ENCODE results near the gene AQP2.

The AQP2 gene

DNA sequence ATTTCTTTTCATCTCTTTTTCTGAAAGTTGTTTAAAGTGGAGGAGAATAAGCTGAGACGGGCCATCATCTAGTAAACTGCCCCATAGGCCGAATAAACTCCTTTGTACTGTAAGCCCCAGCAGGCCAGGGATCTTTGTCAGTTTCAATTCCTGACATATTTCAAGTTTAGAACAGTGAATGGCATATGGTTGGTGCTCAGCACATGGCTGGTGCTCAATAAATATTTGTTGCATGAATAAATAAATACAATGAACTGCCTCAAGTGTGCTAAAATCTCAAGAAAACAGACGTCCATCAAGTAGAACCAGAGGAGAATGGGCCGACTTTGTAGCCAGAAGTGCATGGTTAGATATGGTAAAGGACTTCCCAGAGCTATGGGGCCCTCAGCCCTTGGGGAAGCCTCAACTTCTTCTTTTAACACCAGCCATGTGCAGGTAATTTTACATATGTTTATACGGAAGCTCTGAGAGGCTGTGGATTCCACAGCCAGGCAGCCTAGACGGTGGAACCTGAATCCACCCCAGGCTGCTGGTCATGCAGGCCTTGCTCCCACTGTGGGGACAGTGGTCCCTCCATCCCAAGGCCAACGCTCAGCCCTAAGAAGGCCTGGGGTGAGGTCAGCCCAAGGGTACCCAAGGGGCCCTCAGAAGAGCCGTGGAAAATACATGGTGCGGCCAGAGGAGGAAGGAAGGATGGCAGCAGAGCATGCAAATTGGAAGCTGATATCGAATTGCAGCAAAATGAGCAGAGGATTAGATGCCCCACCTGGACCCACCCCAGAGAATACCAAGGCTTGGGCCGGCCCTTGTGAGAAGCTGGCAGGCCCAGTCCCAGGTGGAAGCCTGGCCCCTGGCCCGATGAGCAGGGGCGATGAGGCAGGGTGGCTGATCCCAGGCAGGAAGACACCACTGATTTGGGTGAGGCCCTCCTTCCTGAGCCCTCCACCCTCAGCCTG lies 8.7 kb upstream of the AQP2 start:
- no peak for DNase-seq (ENCODE audit: low read depth in 2 of 2)

DNA sequence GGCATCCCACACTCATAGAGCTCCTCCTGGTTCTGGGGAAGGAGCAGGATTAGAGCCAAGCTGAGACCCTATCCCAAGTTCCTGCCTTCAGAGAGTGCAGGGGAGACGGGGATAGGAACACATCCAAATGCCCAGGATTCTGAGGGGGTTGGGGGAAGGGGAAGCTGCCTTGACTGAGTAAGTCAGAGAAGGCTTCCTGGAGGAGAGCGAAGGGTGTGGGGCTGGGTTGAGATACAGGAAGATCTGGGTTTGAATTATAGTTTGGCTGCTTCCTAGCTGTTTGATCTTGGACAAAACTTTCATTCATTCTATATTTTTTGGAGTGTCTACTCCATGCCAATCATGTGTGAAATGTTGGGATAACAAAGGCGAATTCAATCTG lies 8.0 kb upstream of the AQP2 start:
- no peak for DNase-seq (ENCODE audit: low read depth in 2 of 2)

DNA sequence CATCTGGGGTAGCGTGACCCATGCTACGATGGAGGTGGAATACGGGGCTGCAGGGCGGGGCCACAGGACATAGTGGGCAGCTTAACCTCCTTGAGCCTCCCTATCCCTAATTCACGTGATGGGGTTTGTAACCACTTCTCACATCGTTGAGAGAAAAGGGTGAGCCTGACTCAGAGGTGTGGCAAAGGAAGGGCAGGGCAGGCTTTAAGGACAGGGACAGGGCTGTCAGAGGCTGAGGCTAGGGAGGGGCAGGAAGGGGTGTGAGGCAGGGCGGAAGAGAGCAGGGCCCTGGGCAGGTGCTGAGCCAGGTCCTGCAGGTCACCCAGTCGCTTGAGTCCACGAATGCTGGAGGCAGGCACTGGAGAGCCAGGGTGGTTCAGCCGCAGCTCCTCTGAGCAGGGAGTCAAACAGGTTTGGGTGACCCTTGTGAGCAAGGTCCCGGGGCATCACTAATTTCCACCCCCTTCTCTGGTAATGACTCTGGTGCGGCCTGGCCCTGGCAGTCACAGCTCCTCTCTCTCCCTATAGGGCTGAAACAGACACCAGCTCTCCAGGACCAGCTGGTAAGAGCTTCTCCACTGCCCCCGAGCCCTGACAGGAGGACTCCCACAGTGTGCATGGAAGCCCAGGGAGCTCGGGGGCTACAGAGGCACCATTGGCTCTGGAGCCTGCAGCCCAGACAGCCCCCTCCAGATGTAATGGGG lies 7.5 kb upstream of the AQP2 start:
- DNase-seq (ENCODE audit: low read depth in 2 of 2): no peak

DNA sequence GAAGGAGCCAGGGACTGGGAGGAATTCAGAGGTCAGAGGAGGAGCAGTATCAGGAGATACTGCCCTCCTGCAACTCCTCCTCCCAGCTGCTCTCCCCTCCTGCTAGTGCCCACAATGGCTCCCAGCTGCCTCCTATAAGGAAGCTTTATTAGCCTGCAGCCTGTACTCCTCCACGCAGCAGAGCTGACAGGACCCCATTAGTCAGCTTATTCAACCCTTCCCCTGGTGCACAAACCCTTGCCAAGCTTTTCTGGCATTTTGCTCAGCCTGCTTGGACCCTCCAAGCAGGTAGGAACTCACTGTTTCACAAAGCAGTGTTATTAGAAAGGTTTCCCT lies 6.9 kb upstream of the AQP2 start:
- no peak for DNase-seq (ENCODE audit: low read depth in 2 of 2)

DNA sequence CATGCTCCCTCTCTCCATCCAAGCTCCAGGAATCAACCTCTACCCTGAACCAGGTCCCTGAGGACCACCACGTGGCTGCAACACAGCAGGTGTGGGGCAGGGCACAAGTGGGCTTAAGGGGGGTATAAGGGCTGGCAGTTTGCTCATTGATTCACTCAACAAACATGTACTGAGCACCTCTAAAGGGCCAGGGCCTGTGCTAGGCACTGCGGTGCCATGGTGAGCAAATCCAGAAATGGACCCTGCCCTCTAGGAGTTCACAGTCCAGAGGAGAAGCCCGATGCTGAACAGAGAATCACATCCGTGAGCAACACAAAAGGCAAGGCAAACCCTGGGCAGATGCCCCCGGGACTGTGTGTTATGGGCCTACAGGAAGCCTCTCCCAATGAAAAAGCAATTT lies 6.5 kb upstream of the AQP2 start:
- DNase-seq (ENCODE audit: low read depth in 2 of 2): no peak

DNA sequence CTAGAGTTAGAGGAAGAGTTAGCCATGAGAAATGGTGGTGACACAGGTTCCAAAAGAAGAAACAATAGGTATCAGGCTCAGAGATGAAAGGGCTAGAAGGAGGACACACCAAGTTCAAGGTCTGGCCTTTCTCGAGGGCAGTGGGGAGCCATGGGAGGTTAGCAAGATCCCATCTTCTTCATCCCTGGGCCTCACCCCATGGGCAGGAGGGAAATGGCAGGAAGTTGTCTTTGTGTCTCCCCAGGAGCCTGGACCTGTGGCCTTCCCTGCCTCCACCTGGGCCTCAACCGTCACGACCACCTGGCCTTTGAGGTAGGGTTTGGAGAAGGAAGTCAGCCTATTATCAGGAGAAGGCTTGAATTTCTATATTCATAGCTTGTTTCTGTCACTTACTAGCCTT lies 5.8 kb upstream of the AQP2 start:
- no peak for DNase-seq (ENCODE audit: low read depth in 2 of 2)

DNA sequence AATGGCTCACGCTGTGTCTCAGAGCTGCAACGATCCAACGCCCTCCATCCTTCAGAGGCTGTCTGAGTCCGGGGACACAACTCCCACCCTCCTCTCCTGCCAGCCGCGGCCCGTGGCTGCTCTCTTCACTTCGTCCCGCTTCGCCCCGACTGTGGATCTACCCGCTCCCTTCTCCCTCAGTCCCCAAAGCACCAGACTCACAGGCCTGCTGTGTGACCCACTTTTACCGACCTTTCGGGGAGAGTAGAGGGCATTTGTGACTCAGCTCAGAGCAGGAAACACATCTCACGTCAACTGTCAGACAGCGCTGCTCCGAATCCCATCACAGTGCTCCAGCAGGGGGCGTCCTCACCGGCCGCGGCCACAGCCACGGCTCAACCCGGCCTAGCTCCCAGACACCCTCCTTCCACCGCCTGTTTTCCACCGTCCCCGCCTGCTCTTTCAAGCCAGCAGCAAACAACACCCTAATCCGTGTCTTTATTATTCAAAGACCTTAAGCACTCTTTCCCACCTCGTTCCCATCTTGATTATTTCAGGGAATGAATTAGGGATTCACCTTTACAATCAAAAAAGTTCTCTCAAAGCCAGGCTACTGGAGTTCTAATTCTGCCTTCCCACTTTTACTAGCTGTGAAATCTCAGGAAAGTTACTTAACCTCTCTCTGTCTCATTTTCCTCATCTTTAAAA lies 5.0 kb upstream of the AQP2 start:
- DNase-seq (ENCODE audit: low read depth in 2 of 2): peak; percentile 84 to 92

DNA sequence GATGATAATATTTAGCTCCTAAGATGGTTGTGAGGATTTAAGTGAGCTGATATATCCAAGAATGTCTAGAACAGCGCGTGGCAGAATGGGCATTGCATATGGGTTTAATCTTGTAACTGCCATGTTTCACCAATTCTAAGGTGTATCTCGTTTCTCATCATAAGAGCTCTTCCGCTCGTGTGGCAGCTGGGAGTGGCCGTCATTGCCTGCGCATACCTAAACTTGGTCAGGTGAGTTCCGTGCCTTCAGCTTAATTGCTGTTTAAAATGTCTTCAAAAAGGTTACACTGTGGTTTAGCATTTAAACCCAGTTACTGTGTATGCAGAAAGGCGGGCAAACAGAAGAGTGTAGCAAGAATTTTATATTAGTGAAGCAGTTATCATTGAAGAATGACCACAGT lies 4.5 kb upstream of the AQP2 start:
- no peak for DNase-seq (ENCODE audit: low read depth in 2 of 2)

DNA sequence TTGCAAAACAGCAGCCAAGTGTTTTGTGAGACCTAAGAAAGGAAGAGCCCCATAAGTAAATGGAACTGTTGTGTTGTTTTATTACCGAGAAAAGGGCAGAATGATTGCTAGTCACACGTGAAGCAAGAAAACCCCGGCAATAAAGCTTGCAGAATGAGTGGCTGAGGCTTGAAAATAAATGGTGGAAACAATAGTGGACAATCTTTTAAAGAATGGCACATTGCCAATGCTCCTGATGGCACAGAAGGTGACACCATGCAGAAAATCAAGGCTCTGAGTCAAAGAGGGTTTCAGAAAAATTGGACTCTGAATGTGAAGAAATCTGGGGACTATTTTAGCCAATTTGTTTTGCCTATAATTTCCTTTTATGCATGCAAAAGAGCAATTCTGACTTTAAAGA lies 4.0 kb upstream of the AQP2 start:
- DNase-seq (ENCODE audit: low read depth in 2 of 2): no peak

DNA sequence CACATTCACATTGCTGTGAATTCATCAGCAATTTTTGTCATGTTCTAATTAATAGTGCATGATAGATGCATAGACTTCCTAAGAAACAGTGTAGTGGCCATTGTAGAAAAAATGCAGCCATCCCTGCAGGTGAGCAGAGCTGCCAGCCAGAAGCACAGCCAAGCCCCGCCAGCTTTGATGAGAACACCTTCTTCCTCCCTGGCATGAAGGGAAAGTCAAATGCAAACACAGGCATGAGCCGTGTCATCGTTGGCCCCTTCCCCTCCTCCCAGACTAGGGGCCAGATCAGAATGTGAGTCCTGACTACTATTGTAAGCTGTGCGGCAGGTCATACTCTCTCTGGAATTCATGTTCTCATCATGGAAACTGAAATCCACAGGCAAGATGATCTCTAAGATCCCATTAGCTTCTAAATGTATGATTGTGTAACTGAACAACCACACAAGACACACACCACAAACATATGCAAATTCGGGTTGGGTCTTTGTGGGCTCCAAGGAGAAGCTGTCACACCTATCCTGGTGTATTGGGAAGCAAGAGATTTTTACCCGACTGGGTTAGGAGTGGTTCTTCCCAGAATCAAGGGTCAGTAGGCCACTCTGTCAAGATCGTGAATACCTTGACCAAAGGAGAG lies 2.8 kb upstream of the AQP2 start:
- DNase-seq (ENCODE audit: low read depth in 2 of 2): no peak

DNA sequence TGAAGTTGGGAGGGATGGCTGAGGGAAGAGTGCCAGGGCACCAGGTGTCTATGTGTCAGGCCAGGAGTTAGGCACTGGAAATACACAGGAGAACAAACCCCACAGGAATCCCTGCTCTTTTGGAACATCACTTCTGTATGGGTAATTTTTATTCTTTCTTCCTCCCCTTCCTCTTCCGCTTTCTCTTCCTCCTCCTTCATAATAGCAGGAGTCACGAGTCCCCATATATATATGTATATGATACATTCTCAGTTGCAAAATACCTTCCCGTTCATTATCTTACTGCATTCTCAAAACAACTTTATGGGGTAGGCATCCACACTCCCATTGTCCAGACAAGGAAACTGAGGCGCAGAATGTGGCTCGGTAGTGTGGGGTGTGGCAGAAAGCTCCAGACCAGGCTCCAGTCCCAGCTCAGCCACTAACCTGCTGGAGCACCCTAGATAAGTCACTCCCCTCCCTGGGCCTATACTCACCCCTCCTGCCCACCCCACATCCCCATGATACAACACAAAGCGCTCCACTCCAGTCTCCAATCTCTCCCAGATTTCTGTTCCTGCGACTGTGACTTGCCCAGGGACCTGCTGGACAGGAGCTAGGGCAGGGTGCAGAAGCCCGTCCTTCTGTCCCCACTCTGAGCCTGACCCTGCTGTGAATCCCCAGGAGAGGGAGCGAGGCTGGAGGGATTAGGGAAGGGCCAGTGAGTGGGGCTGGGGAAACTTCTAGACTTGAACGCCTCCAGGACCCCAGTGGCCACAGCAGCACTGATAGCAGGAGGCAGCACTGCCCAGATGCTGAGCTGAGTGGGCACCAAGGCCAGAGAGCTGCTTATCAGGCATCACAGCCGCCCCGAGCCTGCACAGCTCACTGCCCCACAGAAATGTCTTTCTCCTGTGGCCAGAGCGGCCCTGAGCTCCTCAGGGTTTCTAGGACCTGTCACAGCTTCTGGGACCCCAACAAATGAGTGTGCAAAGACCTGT lies 1.4 kb upstream of the AQP2 start:
- DNase-seq (ENCODE audit: low read depth in 2 of 2): no peak

DNA sequence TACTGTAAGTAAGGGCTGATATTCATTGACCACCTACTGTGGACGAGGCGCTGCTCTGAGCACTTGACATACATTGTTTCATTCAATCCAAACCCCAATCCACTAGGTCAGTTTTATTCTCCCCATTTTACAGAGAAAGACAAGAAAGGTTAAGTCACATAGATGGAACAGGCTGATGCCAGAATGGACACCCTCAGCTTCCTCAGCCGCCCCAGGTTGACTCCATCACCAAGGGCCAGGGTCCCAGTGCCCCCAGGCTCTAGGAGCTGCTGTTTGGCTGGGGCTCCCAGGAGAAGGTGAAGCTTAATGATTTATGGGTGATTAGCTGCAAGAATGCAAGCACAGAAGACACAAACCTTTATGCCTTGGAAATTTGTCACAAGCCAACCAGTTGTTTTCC lies 671 bp upstream of the AQP2 start:
- DNase-seq (ENCODE audit: low read depth in 2 of 2): no peak

DNA sequence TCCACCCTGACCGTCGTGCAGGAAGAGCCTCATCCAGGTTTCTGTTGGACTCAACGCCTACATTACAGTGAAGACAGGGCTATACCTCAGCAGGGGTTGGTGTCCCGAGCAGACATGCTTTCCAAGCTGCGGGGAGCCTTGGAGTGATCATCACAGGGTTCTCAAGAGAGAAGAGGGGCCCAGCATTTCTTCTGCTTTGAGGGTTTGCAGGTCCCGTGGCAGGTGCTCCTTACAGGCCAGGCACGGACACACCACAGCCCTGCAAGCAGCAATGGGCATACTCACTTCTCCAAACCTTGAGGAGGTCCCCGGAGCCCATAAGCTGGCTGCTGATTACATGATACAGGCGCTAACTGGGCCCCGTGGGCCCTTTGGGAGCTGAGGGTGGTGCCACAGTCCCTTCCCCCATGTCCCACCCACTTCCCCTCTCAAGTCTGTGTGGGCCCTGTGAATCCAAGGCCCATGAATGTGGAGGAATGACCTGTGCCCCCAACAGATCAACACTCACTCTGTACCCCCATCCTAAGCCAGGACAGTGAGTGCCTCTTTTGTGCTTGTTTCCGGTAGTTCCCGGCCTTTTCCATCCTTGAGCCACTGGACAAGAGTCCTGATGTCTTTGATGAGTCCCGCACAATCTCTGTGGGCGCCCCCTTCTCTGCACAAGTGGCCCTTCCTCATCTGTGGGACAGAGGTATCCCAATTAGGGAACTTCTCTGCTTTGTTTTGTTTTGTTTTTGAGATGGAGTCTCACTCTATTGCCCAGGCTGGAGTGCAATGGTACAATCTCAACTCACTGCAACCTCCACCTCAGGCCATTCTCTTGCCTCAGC lies 1.1 kb downstream of the AQP2 start:
- DNase-seq (ENCODE audit: low read depth in 2 of 2): no peak

DNA sequence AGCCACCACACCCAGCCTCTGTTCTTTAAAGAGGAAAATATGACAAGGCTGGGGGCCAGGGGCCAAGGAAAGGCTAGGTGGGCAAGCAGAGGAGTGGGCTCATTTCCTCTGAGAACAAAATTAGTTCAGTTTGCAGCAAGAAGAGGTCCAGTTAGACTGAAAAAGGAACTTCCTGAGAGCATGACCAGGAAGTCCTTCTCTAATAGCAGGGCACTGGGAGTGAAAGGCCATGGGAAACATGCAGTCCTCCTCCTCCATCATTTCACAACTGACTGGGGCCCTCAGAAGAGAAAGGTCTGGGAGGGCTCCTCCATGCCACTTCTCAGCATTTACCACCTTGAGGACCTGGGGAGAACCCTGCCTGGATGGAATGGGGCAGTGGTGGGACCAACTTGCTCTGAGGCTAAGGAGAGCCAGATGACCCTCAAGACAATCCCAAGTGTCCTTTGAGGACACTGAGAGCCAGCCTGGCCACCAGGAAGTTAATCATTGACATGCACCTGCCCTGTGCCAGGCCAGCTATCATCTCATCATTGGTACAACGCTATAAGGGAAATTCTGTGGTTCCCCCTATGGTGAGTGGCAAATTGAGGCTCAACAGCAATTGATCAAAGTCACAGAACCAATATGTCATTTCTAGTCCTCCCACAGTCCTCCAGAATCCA lies 2.0 kb downstream of the AQP2 start:
- DNase-seq (ENCODE audit: low read depth in 2 of 2): no peak

DNA sequence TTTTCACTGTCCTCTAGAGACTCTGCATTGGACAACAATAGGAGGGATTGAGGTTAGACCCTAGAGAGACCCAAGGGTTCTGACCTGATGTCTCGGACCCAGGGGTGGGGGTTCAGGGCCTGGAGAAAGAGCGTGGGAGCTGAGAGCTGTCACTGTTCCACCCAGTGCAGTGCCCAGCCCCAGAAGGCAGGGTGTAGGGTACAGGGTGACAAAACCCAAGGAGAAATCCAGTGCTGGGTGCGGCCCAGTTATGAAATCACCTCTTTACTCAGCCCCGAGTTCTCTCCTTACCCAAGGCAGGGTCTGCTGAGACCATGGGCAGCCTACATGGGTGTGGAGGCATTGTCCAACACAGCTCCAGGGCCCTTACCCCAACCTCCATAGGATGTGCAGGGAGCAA lies 2.6 kb downstream of the AQP2 start:
- no peak for DNase-seq (ENCODE audit: low read depth in 2 of 2)

DNA sequence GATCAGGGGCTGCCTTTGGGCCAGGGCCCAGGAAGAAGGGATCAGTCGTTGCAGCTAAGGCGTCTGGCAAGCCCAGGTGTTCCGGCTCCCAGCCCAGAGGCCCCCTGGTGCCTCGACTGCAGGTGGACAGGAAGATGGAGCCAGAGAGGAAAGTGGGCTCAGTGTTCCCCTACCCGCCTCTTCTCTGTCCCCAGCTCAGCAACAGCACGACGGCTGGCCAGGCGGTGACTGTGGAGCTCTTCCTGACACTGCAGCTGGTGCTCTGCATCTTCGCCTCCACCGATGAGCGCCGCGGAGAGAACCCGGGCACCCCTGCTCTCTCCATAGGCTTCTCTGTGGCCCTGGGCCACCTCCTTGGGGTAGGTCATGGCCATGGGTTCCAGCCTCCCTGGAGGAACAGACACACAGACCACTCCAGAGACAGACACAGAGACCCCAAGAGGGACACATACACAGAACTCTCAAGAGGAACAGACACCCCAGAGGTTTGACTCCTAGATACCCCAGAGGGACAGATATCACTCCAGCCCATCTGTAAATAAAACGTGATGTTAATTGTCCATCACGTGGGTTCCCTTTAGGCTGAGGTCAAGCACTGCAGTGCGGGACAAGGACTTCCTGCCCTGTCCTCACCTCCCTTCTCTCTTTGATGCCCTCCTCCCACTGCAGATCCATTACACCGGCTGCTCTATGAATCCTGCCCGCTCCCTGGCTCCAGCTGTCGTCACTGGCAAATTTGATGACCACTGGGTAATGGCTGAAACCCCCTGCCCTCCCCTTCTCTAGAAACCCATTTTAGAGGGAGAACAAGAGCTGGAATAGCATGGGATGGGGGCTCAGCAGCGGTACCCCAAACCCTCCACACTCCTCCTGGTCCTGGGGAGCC lies 3.7 kb downstream of the AQP2 start:
- no peak for DNase-seq (ENCODE audit: low read depth in 2 of 2)

DNA sequence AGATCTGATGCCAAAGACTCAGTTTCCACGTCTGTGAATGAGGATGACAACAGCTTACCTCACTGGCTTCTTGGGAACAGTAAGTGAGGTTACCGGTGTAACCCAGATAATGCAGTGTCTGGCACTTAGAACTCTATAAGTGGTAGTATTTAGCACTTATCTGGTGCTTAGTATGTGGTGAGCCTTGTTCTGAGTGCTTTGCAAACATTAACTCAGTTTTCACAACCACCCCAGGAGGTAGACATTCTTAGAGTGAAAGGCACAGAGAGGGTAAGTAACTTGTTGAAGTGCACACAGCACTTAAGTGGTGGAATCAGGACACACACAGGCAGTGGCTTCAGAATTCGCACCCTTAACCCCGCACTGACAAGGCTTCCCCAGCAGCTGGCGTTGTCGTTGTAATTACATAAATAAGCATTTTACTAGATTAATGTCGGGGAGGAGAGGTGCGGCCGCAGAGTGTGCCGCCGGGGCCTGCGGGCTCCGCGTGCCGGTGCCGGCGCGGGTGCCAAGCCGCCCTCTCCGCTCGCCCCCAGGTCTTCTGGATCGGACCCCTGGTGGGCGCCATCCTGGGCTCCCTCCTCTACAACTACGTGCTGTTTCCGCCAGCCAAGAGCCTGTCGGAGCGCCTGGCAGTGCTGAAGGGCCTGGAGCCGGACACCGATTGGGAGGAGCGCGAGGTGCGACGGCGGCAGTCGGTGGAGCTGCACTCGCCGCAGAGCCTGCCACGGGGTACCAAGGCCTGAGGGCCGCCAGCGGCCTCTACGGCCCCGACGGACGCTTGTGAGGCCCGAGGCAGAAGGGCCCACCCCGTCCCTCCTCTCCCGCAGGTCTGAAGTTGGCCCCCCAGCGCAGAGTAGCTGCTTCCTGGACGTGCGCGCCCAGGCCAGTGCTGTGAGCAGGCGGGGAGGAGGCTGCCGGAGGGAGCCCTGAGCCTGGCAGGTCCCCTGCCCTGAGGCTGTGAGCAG lies 4.6 kb downstream of the AQP2 start:
- DNase-seq (ENCODE audit: low read depth in 2 of 2): no peak

All from activated CD4-positive, alpha-beta T cell treated with anti-CD3 and anti-CD28 coated beads for 24 hours (primary cell).